Umbilical cord (tissue), 2 donors: ENCODE results near the gene RBM4B. TPM values are rescaled to one million over a fixed set of nuclear protein-coding genes. Genes with fewer than 3 reads are reported as not detected.

Source experiments
- DNase-seq: peaks from one replicate; pipeline ENCODE4 v3.0.0-alpha.2; 2015; ENCODE audit warnings: low spot score
- total RNA-seq: library from RNA; depleted of rRNA; stranded (reverse); fragments of >200 nt; gene quantifications from one replicate; pipeline ENCODE4 v1.2.3, GENCODE V29; 2014; ENCODE audit warnings: low replicate concordance; ENCODE audit not compliant: insufficient read depth

RBM4B gene
- total RNA-seq, 1 donor from 2014 or later: 44.1 TPM

GRCh38 chr11:66686801-66687750, 9.4 kb upstream of the RBM4B start:
- no peak for DNase-seq

DNA sequence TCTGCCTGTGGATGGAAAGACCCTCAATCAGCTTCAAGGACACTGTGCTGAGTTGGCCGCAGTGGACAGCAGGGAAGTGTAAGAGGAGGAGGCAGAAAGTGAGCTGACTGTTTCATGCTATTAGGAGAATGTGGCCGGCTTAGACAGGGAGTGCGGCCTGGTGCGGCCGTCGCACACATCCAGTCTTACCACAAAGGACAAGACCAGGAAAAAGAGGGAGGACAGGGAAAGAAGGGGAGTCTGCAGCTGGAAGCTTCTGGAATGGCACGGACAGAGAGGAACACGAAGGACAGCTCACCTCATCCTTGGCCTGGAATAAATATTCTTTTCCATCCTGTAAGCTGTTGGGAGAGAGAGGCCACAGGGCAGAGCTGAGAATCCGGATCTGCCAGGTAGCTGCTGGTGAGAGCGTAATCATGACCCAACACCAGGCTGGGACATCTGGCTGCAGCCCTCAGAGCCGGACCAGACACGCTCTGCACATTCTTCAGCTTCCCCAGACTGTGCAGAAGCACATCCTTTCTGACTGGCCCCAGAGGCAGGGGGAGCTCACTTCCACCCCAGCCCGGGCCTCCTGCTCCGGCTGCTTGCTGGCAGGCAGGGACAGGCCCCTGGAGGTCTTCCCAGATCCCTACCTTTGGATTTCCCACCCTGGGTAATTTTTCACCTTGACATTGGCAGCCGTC, 8.6 kb upstream of the RBM4B start:
- peak; percentile 78 for DNase-seq

DNA sequence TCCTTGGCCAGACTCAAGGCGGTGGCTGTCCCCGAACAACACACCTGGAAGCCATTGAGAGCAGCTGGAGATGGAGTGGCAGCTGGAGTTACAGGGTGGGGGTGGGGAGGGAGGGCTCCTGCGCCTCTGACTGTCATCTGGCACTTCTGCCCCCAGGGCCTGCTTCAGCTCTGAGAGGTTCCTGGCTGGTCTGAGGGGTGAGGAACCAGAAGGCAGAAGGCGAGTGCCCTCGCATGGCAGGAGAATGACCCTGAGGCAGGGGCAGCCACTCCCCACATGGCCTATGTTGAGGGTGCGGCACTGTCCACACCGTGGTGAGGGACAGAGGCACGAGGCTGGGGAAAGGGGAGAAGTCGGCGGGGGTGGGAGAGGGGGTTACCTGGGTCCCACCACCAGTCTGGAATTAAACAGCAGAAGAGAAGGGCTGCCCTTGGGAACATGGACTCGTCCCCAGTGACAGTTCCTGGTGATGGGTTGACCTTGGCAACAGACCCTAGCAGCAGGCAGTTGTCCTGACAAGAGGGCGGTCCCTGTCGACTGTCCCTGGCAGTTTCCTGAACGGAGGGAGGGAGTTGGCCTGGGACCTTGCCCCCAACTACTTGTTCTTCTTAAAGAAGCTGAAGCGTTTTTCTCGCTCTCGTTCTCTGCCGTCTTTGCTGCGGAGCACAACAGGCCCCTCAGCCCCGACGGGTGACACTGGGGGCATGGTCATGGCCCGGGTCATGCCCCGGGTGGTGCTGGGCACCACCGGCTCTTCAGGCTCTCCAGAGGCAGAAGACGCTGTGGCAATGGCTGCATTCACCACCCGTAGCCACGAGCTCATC, 7.8 kb upstream of the RBM4B start:
- DNase-seq: no peak

DNA sequence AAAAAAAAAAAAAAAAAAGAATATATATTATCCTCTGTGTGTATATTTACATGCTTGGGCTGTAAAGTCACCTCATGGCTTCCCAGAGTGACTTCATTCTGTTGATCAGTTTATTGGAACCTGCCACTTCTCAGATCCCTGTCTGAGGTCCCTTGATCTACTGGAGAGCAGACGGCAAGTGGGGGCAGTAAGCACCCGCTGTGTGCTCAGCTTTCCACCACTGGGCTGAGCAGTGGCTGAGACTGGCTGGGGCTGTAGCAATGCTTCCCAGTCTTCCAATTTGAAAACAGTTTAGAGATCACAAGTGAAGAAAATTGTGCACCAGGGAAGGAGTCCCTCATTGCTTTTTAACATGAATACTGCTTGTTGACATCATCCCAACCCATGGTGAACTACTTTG, 6.9 kb upstream of the RBM4B start:
- no peak for DNase-seq

DNA sequence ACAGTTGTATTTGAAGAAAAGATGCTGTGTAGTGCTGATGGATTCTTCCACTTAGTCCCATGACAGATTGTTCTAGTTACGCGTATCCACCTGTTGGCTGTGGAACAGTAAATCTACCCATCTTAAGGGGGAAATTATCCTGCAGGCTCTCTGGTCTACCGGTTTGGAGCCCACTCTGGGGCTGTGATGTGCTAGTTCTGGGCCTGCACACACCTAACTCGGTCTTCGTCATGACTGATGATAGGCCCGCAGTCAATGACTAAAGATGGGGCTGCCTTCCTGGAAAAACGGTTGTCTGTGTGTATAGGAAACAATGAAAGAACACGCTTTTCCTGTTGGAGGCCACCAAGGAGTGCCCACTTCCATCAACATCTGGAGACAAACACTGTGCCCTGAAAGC, 6.2 kb upstream of the RBM4B start:
- no peak for DNase-seq

- DNase-seq: no peak
Measured at GRCh38 chr11:66680966-66681645, 3.4 kb upstream of the RBM4B start.

GRCh38 chr11:66676931-66677598, 622 bp downstream of the RBM4B start:
- no peak for DNase-seq

DNA sequence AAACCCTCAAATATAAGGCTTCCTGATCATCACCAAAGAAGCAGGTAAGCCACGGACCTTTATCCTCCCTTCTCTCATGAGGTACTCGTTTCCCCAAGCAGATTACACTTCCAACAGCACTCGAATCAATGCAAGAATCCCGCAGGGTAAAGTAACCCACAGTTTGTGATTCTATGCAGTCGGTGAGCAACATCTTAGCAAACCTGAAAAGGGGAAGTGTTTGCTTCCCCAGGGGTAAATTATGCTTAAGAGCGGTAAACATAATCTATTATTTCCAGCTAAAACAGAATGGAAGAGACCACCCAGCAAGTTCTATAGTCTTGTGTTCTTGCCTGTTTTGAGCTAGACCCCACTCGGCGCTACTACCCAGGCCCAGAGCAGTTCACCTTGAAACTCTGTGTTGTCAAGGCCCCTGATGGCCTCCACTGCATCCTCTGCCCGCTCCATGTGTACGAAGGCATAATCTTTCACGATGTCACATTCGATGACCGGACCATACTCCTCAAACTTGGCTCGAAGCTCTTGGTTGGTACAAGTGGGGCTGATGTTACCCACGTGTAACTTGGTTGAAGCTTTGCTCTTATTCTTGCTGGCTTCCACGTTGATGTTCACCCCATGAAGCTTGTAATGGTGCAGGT, 1.3 kb downstream of the RBM4B start:
- no peak for DNase-seq

DNA sequence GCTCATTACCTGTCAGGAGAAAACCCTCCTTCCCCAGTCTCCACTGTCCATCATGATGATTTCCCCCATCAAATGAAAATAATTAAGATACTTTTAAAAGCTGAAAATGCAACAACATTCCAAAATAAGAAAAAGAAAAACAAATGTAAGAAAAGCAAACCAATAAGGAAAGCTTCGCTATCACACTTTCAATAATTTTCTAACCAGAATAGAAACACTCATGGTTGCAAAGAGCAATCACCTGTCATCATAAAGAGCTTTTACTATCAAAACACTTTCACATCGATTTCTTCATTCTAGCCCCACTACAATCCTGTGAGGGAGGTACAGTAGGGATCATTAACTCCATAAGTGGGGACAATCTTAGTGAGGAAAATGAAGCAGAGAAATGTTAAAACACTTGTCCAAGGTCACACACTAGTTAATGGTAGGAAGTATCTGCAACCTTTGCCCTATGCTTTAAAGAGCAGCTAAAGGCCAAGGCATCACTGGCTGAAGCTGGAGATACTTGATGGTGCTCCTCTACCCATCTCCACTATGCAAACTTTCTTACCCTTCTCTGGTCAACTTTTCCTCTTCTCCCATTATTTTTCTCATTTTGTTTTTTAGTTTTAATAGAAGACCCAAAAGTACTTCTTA, 2.6 kb downstream of the RBM4B start:
- no peak for DNase-seq

DNA sequence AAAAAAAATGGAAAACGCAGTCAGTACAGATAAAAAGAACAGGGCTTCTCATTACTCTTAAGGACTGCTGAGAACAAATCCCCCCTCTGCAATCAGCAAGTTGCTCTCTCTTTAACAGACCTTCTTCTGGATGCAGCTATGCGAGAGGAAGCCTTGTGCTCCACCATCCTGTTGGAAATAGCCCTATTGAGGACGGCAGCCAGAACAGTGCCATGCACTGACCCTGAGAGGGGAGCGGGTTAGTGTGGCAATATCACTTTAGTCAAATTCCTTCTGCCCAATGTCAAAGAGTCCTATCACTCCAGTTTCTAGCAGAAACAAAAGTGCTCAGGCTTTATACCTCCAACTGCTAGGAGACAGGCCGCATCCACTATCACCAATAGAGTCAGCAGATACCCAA, 6.9 kb downstream of the RBM4B start:
- no peak for DNase-seq

- no peak for DNase-seq
Measured at GRCh38 chr11:66665369-66665768, 12.3 kb downstream of the RBM4B start.

GRCh38 chr11:66663741-66664296, 13.9 kb downstream of the RBM4B start:
- no peak for DNase-seq

- DNase-seq: no peak
Measured at GRCh38 chr11:66659763-66660162, 17.9 kb downstream of the RBM4B start.

DNA sequence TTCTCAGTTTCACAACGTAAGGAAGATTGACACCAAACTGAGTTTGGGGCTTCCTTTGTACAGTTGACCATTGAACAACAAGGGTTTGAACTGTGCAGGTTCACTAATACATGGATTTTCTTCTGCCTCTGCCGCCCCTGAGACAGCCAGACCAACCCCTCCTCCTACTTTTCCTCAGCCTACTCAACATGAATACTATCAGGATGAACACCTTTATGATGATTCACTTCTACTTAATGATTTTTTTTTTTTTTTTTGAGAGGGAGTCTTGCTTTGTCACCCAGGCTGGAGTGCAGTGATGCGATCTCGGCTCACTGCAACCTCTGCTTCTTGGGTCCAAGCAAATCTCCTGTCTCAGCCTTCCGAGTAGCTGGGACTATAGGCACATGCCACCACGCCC, 24.6 kb downstream of the RBM4B start:
- DNase-seq: no peak

- DNase-seq: no peak
Measured at GRCh38 chr11:66652651-66653050, 25.0 kb downstream of the RBM4B start.

- DNase-seq: no peak
Measured at GRCh38 chr11:66651016-66651415, 26.7 kb downstream of the RBM4B start.

DNA sequence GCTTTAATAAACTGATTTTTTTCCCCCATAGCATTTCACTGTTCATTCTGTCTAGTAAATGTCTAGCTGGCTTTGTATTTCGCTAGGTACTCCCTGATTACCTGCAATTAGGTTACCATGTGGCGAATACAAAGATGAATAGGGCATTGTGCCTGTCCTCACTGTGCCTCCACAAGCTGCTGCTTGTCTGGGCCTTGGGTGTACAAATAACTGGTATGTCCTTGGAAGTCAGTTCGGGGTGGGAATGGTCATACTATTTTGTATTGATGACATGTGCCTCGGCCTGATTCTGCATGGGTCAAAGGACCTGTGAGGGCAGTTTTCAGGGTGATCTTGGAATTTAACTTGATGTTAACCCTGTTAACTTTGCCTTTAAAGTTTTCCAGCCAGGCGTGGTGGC, 27.8 kb downstream of the RBM4B start:
- DNase-seq: no peak

- DNase-seq: no peak
Measured at GRCh38 chr11:66646828-66647227, 30.9 kb downstream of the RBM4B start.

- no peak for DNase-seq
Measured at GRCh38 chr11:66643745-66644437, 33.8 kb downstream of the RBM4B start.
